ENCODE results near the gene SORCS2. TPM values are rescaled to one million over a fixed set of nuclear protein-coding genes. Genes with fewer than 3 reads are reported as not detected.

The SORCS2 gene
- polyA plus RNA-seq, 1 of the 3 experiments (the other 2 are of a cell fraction) = 1.6 TPM

DNA sequence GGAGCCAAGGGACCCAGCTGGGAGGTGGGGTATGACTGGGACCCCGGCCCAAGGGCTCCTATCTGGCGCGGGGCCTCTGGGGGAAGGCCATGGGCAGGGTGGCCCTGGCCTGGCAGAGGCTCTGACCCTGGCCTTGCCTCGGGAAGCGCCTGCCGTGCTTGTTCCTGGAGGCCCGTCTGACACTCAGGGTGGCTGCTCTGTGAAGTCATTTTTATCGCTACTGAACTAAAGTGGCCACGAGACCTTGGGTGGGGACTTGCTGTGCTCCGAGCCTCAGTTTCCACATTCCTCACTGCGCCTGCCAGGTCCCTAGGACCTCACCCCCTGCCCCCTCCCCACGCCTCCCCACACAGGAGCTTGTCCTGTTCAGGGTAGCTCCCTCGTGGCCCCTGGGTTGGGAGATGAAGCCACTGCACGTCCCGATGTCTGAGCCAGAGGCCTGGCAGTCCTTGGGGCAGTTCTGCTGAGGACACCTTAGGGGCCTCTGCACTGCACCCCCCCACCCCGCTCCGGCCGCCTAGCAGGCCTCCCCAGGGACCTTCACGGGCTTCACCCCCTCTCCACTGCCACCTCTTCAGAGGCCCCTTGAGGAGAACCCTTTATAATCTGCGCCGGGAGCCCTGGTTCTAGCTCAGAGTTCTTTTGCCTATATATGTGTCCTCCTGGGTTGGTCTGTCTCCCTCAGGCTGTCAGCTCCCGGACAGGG lies 639 bp upstream of the SORCS2 start:
- Histone ChIP-seq H3K4me3 (ENCODE audit: low read depth in 2 of 2, low read length in 1 of 2) (no peak overlapping the region; a peak in 1 of 4 replicates), H4K20me1 (ENCODE audit: insufficient read depth) (no peaks in the 10 kb centered on the region), H2AFZ (ENCODE audit: low read depth) (no peak overlapping the region), H3K4me2 (no peak overlapping the region), H3F3A (replicated peaks; ENCODE audit: insufficient read depth) (peaks cover 8% of the 10 kb centered on the region), H3K27me3 (ENCODE audit: insufficient read depth) (peaks cover 57% of the 10 kb centered on the region), H3K9me3 (no peaks in the 10 kb centered on the region), H3K27ac (ENCODE audit: low read depth in 2 of 2, low read length in 1 of 2) (no peak overlapping the region), H3K79me2 (ENCODE audit: insufficient read depth) (no peaks in the 10 kb centered on the region), H3K36me3 (replicated peaks in 1 of 2; ENCODE audit: control insufficient read depth in 1 of 2, insufficient read depth in 2 of 2, low read length in 1 of 2) (no peaks in the 10 kb centered on the region), H3K9me2 (no peaks in the 10 kb centered on the region), H3K9ac (no peak overlapping the region), H3K4me1 (ENCODE audit: control insufficient read depth in 1 of 2, insufficient read depth in 2 of 2, low read depth in 1 of 2, low read length in 1 of 2) (peaks cover 0 to 8% of the 10 kb centered on the region in 2 experiments; a peak in 1 of 4 replicates)
- TF ChIP-seq, protein P1, sequence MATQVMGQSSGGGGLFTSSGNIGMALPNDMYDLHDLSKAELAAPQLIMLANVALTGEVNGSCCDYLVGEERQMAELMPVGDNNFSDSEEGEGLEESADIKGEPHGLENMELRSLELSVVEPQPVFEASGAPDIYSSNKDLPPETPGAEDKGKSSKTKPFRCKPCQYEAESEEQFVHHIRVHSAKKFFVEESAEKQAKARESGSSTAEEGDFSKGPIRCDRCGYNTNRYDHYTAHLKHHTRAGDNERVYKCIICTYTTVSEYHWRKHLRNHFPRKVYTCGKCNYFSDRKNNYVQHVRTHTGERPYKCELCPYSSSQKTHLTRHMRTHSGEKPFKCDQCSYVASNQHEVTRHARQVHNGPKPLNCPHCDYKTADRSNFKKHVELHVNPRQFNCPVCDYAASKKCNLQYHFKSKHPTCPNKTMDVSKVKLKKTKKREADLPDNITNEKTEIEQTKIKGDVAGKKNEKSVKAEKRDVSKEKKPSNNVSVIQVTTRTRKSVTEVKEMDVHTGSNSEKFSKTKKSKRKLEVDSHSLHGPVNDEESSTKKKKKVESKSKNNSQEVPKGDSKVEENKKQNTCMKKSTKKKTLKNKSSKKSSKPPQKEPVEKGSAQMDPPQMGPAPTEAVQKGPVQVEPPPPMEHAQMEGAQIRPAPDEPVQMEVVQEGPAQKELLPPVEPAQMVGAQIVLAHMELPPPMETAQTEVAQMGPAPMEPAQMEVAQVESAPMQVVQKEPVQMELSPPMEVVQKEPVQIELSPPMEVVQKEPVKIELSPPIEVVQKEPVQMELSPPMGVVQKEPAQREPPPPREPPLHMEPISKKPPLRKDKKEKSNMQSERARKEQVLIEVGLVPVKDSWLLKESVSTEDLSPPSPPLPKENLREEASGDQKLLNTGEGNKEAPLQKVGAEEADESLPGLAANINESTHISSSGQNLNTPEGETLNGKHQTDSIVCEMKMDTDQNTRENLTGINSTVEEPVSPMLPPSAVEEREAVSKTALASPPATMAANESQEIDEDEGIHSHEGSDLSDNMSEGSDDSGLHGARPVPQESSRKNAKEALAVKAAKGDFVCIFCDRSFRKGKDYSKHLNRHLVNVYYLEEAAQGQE (IDR thresholded peaks at IDR 0.05; ENCODE audit: low read depth, low read length) = no peak
- TF ChIP-seq RAD21 (IDR thresholded peaks at IDR 0.05; ENCODE audit: low read length) (no peak), SMC3 (IDR thresholded peaks at IDR 0.05; ENCODE audit: low read depth, low read length) (no peak), NRF1 (IDR thresholded peaks at IDR 0.05; ENCODE audit: low read depth, low read length) (no peak), CHD2 (IDR thresholded peaks at IDR 0.05; ENCODE audit: low read length, partially characterized antibody) (no peak), NFIC (IDR thresholded peaks at IDR 0.05; ENCODE audit: borderline replicate concordance) (no peak), POLR2AphosphoS5 (IDR thresholded peaks at IDR 0.05; ENCODE audit: low read depth, low read length) (no peak), ELF1 (IDR thresholded peaks at IDR 0.05) (no peak)
- TF ChIP-seq, protein P2, sequence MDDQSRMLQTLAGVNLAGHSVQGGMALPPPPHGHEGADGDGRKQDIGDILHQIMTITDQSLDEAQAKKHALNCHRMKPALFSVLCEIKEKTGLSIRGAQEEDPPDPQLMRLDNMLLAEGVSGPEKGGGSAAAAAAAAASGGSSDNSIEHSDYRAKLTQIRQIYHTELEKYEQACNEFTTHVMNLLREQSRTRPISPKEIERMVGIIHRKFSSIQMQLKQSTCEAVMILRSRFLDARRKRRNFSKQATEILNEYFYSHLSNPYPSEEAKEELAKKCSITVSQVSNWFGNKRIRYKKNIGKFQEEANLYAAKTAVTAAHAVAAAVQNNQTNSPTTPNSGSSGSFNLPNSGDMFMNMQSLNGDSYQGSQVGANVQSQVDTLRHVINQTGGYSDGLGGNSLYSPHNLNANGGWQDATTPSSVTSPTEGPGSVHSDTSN (IDR thresholded peaks at IDR 0.05) = no peak
- TF ChIP-seq, protein P3, sequence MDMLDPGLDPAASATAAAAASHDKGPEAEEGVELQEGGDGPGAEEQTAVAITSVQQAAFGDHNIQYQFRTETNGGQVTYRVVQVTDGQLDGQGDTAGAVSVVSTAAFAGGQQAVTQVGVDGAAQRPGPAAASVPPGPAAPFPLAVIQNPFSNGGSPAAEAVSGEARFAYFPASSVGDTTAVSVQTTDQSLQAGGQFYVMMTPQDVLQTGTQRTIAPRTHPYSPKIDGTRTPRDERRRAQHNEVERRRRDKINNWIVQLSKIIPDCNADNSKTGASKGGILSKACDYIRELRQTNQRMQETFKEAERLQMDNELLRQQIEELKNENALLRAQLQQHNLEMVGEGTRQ (IDR thresholded peaks at IDR 0.05; ENCODE audit: borderline replicate concordance, low read depth, low read length) = no peak
- ChIA-PET CTCF (interaction anchor here (0.5 to 16.0 kb wide), 52 partner anchors 9 to 578 kb away, joined by 3 to 301 read pairs (median 5); no protein-coding TSS in a partner anchor), POLR2A (no interaction called here)
- DNase-seq = no peak
- 44% methylated on average over 8 of the region's 22 CpGs for WGBS (ENCODE audit: low lambda C conversion rate)

Data from SK-N-SH (cell line).